HG03558 (cell line): ENCODE data around the gene SLC15A2.
"Not testable (repeated sequence)": the region's sequence is repeated elsewhere in the genome, so short reads cannot be mapped to it uniquely, and the experiment has no call there.

Experiments used
- ATAC-seq: cut with Tn5 transposase; IDR thresholded peaks from one replicate; pipeline ENCODE4 v1.9.1; 2021; ENCODE audit warnings: moderate number of reproducible peaks; ENCODE audit not compliant: unreplicated experiment; ENCODE audit errors: extremely low read depth

The SLC15A2 gene, protein sequence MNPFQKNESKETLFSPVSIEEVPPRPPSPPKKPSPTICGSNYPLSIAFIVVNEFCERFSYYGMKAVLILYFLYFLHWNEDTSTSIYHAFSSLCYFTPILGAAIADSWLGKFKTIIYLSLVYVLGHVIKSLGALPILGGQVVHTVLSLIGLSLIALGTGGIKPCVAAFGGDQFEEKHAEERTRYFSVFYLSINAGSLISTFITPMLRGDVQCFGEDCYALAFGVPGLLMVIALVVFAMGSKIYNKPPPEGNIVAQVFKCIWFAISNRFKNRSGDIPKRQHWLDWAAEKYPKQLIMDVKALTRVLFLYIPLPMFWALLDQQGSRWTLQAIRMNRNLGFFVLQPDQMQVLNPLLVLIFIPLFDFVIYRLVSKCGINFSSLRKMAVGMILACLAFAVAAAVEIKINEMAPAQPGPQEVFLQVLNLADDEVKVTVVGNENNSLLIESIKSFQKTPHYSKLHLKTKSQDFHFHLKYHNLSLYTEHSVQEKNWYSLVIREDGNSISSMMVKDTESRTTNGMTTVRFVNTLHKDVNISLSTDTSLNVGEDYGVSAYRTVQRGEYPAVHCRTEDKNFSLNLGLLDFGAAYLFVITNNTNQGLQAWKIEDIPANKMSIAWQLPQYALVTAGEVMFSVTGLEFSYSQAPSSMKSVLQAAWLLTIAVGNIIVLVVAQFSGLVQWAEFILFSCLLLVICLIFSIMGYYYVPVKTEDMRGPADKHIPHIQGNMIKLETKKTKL

DNA sequence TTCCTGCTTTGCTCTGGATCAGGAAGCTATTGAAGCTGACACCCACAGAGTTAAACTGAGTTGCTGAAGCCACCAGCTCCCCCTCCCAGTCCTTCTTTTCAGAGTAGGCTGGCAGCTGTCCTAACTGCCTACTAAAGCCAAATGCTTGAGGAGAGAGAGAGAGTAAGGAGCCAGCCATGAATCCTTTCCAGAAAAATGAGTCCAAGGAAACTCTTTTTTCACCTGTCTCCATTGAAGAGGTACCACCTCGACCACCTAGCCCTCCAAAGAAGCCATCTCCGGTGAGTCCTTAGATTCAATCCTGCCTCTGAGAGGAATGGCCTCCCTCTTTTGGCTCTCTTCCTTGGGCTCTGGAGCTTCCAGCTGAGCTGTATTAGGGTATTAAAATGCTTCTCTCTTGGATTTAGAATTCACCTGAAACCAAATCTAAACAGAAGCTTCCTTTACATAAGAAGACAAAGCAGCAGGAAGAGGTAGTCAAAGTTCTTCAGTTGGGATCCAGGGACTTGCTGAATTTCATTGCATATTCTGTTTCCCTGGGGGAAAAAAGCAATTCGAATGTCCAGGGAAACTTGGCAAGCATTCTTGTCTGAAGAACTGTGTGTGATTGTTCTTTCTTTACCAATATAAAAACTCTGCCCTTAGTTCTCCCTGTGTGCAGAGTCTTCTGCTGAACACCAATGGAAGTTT is at the start of gene SLC15A2:
SLC15A2 (plus strand) TSS at position 101 of the 690 bp plus-strand sequence; CDS start at position 177, 76 bp downstream.
- ATAC-seq: no peak

DNA sequence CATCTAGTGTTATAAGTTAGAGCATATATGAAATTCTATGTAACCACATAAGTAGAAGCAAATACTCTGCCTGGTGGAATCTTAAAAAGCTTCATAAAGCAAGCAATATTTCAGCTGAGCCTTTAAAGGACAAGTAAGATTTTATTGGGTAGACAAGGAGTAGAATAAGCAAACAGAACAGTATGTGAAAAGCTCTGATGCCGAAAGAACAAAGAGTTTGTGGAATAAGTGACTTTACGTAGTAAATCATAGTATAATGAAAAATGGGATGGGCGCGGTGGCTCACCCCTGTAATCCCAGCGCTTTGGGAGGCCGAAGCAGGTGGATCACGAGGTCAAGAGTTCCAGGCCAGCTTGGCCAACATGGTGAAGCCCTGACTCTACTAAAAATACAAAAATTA is 49.3 kb upstream of the SLC15A2 start:
- no peak for ATAC-seq

DNA sequence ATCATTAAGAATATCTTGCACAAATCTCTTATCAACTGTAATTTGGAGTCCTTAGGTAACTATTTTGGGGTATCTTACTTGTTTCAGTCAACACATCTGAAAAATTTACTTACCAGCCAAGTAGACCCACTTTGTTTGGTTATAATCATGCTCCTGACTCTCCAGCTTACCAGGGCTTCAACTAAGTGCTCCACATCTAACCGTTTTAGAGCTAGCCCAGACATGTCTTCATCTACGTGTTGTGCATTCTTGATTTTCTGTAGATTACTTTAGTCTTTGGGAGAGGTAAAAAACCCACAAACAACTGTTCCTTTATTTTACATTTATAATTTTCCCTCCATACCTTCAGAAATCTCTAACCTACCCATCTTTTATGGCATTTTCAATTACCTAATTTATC is 41.9 kb upstream of the SLC15A2 start:
- ATAC-seq: no peak

DNA sequence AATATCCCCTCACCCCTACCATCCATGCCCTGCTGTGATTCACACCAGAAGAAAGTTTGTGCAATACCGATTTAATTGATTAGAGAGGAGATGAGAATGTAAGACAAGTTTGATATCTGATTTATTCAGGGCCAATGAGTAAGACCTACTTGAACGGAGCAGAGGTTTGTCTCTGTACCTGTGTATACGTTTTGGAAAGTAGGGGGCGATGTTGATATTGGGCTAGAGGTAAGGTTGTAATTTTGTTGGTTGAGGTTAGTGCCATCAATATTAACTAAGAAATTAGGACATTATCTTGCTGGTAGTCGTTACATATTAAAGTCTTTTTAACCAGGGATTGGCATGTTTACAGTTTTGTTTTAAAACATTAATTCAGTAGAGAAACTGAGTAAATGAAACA is 38.6 kb upstream of the SLC15A2 start:
- no peak for ATAC-seq

DNA sequence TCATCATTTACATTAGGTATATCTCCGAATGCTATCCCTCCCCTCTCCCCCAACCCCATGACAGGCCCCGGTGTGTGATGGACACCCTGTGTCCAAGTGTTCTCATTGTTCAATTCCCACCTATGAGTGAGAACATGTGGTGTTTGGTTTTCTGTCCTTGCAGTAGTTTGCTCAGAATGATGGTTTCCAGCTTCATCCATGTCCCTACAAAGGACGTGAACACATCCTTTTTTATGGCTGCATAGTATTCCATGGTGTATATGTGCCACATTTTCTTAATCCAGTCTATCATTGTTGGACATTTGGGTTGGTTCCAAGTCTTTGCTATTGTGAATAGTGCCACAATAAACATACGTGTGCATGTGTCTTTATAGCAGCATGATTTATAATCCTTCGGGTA is 36.4 kb upstream of the SLC15A2 start:
- not testable (repeated sequence) for ATAC-seq

DNA sequence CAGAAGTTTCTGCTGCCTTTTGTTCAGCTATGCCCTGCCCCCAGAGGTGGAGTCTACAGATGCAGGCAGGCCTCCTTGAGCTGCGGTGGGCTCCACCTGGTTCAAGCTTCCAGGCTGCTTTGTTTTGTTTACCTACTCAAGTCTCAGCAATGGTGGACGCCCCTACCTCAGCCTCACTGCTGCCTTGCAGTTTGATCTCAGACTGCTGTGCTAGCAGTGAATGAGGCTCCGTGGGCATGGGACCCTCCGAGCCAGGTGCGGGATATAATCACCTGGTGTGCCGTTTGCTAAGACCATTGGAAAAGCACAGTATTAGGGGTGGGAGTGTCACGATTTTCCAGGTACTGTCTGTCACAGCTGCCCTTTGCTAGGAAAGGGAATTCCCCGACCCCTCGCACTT is 31.0 kb upstream of the SLC15A2 start:
- not testable (repeated sequence) for ATAC-seq

DNA sequence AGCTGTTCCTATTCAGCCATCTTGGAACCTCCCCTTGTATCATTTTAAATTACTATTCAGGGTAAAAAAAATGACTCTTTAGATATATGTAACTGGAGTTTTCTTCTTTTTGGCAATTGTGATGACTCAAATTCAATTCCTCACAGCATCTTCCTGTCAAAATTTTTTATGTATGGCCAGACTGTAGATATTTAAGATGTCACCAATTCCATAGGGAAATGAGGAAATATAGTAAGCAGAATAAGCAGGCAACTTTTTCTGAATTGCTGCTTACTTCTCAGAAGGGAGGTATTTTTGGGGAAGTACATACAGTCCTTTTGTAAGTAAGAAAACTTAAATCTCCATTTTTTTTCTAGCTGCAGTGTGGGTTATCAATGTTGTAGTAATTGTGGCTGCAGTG is 30.4 kb upstream of the SLC15A2 start:
- ATAC-seq: no peak

DNA sequence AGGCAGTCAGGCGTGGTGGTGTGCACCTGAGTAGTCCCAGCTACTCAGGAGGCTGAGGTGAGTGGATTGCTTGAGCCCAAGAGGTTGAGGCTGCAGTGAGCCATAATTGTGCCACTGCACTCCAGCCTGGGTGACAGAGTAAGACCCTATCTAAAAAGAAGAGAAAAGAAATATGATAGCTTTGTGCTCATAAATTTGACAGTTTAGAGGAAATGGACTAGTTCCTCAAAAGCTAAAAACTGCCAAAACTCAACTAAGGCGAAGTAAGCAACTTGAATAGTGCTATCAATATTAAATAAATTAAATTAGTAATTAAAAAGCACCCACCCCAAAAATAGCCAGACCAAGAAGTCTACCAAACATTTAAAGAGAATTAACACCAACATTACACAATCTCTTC is 24.5 kb upstream of the SLC15A2 start:
- ATAC-seq: no peak

DNA sequence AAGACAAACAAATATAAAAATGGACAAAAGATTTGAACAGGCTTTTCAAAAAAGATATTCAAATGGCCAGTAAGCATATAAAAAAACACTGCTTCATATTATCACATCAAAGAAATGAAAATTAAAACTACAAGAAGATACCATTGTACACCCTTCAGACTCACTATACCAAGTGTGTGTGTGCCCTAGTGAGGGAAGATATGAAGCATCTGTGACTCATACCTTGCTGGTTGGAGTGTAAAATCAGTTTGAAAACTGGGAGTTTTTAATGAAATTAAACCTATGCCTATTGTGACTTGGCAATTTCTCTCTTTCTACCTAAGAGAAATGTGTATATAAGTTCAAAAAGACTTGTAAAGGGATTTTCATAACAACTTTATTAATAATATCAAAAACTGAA is 23.5 kb upstream of the SLC15A2 start:
- ATAC-seq: no peak

DNA sequence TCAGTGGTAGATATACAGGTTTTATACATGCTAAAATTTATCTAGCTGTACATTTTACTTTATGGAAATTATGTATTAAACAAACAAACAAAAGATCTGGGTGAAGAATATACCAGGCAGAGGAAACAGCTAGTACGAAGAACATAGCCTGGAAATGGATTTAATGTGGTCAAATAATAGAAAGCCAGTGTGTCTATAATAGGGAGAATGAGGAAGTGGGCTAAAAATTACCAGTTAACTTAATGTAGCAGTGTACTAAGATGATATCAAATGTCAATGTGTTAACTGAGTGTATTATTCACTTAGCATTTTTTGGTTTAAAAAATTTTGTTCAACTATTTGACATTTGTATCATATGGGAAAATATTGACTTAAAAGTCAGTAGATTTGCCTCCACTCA is 22.8 kb upstream of the SLC15A2 start:
- ATAC-seq: no peak

DNA sequence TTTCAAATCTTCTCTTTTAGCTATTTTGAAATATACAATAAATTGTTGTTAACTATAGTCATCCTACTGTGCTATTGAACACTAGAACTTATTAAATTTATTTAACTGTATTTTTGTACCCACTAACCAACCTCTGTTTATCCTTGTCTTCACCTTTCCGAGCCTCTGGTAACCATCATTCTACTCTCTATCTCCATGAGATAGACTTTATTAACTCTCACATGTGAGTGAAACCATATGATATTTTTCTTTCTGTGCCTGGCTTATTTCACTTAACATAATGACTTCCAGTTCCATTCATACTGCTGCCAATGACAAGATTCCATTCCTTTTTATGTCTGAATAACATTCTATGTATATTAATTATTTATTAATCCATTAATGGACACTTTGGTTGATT is 15.8 kb upstream of the SLC15A2 start:
- ATAC-seq: no peak

DNA sequence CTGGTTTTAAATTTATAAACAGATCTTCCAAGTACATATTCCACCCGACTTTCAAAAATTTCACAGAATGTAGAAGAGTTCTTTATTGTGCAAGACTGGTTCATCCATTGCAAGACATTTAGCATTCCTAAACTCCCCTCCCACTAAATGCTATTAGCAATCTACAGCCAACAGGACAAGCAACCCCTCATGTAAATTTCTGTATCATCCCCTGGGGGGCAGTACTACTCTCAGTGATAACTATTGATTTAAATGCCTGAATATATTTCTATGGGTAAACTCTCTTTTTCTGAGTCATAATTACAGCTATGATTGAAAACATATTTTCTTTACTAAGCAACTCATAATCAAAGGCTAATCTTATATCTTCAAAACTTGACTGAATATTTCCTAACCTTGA is 10.7 kb upstream of the SLC15A2 start:
- no peak for ATAC-seq

DNA sequence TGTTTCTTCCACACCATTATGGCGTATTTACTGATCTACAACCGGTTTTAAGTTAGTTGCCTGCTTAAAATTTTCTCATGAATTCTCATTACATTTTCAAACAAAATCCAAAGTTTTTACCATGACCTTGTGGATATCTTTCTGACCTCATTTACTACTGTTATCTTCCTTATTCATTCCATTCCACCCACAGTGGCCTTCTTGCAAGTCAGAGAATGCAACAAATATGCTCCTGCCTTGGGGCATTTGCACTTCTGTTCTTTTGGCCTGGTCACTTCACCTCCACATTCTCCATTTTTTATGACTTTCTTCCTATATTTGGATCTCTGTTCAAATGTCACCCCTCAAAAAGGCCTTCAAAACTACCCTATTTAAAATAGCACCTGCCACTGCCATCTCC is 8.8 kb upstream of the SLC15A2 start:
- ATAC-seq: no peak

DNA sequence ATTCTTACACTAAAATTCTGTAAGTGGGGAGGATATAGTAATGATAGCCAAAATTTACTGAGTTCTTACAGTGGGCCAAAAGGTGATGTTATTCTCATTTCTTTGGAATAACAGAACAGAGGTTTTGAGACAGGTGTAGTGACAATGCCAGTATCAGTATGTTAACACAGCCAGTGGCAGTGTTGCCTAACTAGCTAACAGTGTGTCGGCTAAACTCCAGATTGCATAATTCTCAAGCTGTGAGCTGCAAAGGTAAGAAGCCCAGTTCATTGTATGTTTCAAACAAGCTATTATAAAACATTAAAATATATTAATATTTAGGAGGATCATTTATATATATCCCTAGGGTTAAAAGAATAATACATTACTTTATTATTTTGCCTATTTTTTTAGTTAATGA is 920 bp downstream of the SLC15A2 start:
- no peak for ATAC-seq

DNA sequence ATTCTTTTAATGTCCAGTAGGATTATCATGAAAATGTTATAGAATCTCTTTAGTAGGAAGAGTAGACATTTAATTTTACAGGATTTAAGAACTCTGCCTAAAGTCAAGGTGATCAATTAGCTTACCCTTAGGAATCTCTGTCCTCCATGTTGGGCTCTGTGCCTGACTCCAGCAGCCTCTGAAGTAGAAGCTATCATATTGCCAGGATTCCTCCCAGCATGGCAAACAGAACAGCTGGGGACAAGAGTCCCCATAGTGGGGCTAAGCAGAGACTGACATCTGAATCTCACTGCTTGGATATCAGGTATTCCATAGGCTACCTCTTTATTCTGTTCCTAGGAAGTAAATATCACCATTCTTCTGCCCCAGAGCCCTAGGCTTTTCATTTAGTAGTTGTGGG is 1.5 kb downstream of the SLC15A2 start:
- no peak for ATAC-seq

DNA sequence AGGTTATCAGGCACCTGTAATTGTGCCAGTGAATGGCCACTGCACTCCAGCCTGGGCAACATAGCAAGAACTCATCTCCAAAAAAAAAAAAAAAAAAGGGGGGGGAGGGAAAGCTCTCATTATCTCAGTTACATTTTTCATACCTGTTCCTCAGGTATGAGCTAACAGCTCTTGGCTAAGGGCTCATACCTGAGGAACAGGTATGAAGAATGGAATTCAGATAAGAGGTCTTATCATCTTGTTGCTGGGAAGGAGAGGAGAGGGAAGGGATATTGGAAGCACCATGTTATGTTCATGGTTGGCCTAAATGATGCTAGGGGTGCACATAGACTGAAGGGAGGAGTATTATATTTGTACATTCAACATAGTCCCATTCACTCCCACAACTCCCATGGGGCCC is 2.6 kb downstream of the SLC15A2 start:
- no peak for ATAC-seq

DNA sequence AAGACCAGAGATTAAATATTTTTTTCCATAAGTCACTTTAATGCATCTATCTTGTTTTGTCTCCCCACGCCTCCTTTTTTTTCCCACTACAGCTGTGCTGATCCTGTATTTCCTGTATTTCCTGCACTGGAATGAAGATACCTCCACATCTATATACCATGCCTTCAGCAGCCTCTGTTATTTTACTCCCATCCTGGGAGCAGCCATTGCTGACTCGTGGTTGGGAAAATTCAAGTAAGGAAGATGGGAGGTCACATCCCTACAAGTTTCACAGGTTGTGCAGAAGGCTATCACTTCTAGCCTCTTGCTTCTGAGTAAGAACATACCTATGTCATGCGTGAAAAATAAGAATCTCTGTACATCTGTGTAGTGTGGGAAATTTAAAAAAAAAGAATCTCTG is 3.1 kb downstream of the SLC15A2 start:
- no peak for ATAC-seq

DNA sequence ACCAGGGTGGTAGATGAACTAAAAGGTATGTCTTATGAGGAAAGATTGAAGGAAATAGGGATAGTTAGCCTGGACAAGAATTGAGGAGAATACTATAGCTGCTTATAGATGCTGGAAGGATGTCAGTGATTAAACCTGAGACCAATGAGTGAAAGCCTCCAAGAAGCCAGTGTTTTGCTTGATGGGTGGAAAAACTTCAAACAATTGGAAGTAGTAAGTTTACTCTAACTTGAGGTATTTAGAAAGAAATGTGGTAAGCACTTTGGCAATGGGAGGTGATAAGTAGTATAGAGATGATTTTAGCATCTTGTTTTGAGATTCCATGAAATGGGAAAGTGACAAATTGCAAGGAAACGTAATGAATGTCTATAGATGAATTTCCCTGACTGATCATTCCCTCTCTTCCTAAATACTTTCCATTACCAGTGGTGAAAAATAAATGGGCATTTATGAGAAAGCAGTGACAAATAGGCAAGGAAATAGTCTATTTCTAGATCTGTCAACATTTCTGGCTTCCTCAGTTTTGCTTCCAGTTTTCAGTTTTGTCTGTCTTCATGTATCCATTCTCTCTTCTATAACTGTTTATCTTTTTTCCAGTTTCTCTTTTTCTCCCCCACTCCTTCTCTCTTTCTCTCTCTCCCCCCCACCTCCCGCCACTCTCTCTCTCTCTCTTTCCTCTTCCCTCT is 19.2 kb downstream of the SLC15A2 start:
- no peak for ATAC-seq

DNA sequence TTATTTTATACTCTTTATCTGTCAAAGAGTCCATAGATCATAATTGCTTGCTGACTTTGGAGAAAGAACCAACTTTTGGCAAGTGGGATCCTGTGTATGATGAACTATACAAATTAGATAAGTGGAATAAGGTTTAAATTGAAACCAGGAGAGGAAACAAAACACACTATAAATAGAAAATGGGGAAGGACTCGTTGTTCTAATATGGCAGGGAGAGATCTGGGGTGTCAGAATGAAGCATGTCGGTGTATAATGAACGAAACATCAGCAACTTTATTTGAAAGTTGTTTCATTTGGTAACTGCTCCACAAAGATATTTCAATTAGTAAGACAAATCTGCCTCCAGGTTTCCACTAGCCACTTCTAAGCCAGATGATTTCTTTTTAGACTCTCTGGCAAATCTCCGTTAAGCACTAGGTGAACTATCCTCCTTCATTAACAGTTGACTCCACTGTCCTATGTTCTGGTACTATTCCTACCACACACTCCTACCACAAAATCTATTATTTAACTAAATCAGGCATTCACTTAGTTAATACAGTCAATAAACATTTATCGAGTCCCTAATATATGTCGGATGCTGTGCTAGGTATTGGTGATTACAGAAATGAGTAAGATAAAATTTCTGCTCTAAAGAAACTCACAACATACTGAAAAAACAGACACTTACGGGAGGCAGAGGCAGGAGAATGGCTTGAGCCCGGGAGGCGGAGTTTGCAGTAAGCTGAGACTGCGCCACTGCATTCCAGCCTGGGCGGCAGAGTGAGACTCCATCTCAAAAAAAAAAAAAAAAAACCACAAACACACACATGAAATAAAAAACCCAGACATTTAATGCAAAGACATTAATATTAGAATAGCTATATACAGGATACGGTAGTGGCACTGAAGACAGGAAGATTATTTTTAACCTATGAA is 20.1 kb downstream of the SLC15A2 start:
- no peak for ATAC-seq

DNA sequence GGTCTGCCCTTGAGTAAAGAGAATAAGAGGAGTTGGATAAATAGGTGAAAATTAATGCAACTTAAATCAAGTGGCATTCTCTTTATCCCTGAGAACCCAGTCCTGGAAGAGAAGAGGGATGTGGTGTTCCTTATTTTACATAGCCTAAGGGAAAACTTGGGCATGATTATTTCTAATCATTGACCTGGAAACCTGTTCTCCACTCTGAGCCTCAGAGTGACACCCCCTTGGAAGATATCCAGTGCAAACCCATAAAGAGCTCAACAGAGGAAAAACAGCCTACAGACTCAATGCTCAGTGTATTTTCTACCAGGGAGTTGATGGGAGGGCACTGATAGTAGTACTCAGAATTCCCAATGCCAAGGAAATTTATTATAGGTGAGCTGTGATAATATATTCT is 22.0 kb downstream of the SLC15A2 start:
- ATAC-seq: no peak
